Coronary artery (tissue), 2 donors: ENCODE measurements around the gene TALDO1.
"Not testable (repeated sequence)": the region's sequence is repeated elsewhere in the genome, so short reads cannot be mapped to it uniquely, and the experiment has no call there.

Experiments
- DNase-seq: peaks from one replicate; pipeline ENCODE4 v3.0.0-alpha.2; 2017; ENCODE audit warnings: low spot score
- H3K27ac ChIP-seq, 2 donors: fragments of 200-600 bp; sonication (generic); one replicate each; pipeline ENCODE4 v1.5.1; 2016 to 2019
- H3K4me3 ChIP-seq: fragments of 200-600 bp; sonication (generic); 2 replicates; pipeline ENCODE4 v1.5.1; 2016; ENCODE audit warnings: mild to moderate bottlenecking, moderate library complexity
- TF ChIP-seq, protein P1 (sequence below): fragments of 200-600 bp; sonication (generic); IDR thresholded peaks from one replicate; pipeline ENCODE4 v1.5.1; 2019; ENCODE audit warnings: antibody characterized with exemption

TALDO1 gene

DNA sequence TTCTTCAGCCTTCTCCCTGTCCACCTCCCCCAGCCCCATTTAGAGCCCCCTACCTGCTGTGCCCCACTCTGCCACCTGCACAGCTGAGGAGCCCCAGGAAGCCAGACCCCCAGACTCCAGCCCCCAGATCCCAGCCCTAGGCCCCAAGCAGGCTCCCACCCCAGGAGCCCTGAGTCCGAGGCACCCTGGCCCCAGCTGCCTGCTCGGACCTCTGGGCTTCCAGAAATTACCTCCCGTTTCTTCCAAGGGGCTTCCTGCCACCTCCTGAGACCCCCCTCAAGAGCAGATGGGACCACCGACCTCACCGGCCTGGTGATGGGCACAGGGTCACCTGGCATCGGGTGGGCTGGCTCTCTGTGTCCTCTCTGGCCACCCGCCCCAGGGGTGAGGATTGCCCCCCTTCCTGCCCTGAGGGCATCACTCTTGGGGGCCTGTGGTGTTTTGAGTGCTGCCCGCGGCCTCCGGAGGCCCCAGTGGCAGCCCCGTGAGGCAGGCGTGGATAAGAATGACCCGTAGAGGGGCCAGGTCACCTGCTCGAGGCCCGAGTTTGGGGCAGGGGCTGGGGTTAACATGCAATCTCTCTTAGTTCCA lies 18.3 kb upstream of the TALDO1 start:
- TF ChIP-seq, protein P1, sequence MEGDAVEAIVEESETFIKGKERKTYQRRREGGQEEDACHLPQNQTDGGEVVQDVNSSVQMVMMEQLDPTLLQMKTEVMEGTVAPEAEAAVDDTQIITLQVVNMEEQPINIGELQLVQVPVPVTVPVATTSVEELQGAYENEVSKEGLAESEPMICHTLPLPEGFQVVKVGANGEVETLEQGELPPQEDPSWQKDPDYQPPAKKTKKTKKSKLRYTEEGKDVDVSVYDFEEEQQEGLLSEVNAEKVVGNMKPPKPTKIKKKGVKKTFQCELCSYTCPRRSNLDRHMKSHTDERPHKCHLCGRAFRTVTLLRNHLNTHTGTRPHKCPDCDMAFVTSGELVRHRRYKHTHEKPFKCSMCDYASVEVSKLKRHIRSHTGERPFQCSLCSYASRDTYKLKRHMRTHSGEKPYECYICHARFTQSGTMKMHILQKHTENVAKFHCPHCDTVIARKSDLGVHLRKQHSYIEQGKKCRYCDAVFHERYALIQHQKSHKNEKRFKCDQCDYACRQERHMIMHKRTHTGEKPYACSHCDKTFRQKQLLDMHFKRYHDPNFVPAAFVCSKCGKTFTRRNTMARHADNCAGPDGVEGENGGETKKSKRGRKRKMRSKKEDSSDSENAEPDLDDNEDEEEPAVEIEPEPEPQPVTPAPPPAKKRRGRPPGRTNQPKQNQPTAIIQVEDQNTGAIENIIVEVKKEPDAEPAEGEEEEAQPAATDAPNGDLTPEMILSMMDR = no peak
- Histone ChIP-seq H3K4me3 (no peak overlapping the region), H3K27ac (peak overlapping the region; percentile 57 to 92)
- DNase-seq = no peak

DNA sequence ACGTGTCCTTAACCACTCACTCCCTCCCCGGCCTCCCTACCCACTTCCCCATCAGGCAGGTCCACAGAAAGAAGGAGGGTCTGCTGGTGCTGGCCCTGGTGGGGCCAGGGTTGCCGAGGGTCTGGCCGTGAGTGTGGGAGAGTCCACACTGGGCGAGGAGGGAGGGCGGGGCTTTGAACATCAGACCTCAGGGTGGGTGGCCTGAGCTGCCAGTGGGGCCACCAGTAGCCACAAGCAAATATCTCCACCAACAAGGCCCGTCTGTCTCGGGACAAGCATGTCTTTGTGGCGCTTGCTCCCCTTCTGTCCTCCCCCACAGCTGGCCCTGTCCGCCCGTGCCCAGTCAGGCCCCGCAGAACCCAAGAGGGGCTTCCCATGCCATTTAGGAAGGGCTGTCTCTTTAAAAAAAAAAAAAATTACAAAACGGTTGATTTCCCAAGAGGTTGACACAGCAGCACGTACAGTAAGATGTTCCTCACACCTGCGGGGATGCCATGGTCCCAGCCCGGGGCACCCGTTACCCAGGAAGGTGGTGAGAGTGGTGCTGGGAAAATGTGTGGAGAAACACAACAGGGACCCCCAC lies 17.7 kb upstream of the TALDO1 start:
- TF ChIP-seq, protein P1 = no peak
- H3K27ac ChIP-seq = peak overlapping the region in 1 of 2 donors; percentile 92
- no peak overlapping the region for H3K4me3 ChIP-seq
- no peak for DNase-seq

DNA sequence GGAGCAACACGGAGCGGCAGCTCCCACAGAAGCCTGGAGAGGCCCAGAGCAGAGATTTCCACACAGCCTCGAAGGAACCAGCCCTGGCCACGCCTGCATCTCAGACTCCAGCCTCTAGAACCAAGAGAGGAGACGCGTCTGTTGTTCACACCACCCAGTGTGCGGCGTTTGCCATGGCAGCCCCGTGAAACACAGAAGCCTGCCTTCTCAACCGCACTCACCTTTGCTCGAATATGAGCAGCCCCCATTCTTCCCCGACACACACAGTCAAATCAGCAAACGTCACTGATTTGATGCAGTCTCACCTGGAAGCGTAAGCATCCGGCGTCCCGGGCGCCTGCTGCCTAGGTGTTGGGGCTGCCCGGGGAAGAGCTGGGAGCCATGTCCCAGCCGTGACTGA lies 14.2 kb upstream of the TALDO1 start:
- Histone ChIP-seq H3K27ac (no peak overlapping the region), H3K4me3 (no peak overlapping the region)
- DNase-seq = no peak
- TF ChIP-seq, protein P1 = no peak

DNA sequence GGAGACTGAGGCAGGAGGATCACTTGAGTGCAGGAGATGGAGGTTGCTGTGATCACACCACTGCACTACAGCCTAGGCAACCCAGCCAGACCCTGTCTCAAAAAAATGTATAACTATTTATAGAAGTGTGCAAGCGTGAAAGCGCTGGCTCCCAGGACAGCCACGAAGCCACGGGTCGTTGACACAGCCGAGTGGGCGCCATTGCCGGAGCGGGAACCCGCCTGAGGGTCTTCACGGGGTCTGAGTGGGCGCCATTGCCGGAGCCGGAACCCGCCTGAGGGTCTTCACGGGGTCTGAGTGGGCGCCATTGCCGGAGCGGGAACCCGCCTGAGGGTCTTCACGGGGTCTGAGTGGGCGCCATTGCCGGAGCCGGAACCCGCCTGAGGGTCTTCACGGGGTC lies 12.7 kb upstream of the TALDO1 start:
- not testable (repeated sequence) for H3K4me3 ChIP-seq, DNase-seq, H3K27ac ChIP-seq

DNA sequence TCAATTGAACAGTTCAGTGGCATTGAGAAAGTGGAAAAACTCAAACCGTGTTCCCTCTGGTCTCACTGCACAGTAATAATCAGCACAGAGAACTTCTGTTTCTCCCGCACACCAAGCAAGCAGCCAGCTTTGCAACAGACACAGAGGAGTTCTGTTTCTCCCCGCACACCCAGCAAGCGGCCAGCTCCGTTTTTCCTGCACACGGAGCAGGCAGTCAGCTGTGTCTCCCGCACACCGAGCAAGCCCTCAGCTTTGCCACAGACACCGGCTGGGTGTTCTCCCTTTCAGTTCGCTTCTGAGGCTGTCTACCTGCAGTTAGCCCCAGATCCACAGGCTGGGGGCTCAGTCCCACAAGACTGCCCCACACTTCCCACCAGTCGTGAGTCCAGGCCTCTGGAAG lies 9.9 kb upstream of the TALDO1 start:
- H3K4me3 ChIP-seq = no peak overlapping the region
- DNase-seq = no peak
- TF ChIP-seq, protein P1 = no peak
- no peak overlapping the region for H3K27ac ChIP-seq

DNA sequence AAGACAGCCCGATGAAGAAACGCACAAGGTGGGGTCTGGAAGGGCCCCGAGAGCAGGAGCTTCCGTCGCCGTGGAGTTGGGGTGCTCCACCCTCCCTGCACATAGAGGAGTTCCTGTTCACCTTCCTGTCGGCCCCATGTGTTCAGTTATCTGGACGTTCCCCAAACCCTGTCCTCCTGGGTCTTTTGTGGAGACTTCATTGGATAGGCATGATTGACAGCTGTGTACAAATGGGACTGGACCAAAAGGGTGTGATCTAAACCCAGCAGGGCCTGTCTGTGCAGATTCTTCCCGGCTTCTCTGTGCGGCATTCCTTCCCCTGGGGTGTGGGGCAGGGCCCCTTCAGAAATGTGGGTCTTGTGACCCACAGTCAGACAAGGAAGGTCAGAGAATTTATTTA lies 9.4 kb upstream of the TALDO1 start:
- not testable (repeated sequence) for H3K27ac ChIP-seq, DNase-seq, H3K4me3 ChIP-seq

DNA sequence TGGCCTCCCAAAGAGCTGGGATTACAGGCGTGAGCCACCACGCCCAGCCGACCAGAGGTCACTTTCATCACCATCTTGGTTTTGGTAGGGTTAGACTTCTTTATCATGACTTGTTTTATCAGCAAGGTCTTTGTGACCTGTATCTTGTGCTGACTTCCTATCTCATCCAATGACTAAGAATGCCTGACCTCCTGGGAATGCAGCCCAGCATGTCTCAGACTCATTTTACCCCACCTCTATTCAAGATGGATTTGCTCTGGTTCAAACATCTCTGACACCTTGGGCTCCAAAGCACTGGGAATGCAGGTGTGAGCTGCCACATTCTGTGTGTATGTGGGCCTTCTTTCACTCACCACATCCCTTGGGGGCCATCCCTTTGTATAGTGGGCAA lies 5.1 kb upstream of the TALDO1 start:
- TF ChIP-seq, protein P1 = no peak
- no peak overlapping the region for H3K27ac ChIP-seq
- DNase-seq = no peak
- no peak overlapping the region for H3K4me3 ChIP-seq

DNA sequence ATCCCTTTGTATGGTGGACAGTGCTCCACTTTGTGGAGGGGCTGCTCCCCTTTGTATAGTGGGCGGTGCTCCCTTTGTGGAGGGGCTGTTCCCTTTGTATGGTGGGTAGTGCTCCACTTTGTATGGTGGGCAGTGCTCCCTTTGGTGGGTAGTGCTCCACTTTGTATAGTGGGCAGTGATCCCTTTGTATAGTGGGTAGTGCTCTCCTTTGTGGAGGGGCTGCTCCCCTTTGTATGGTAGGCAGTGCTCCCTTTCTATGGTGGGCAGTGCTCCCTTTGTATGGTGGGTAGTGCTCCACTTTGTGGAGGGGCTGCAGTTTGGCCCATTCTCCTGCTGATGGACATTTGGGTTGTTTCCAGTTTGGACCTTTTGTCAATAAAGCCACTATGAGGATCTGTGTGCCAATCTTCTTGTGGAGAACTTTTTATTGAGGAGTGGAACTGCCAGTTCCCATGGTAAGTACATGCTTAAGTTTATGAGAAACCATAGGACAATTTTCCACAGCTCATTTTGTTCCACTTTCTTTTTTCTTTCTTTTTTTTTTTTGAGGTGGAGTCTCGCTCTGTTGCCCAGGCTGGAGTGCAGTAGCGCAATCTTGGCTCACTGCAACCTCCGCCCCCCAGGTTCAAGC lies 4.6 kb upstream of the TALDO1 start:
- no peak for DNase-seq
- Histone ChIP-seq H3K4me3 (no peak overlapping the region), H3K27ac (no peak overlapping the region)
- TF ChIP-seq, protein P1 = no peak
